ENCODE measurements around the gene DYSF. TPM values are rescaled to one million over a fixed set of nuclear protein-coding genes. Genes with fewer than 3 reads are reported as not detected.
A peak's percentile ranks its signal among the peaks of the same experiment; 100 is the strongest.

The DYSF gene
- total RNA-seq, 1 donor from 2014 or later, result 112 TPM

- H3K27me3 Mint-ChIP-seq (ENCODE audit: low read depth), result no peaks in the 10 kb centered on the region
- H3K27ac Mint-ChIP-seq (ENCODE audit: unreplicated experiment), result no peak overlapping the region
- DNase-seq (ENCODE audit: low spot score), result peak; percentile 32
- H3K36me3 Mint-ChIP-seq (ENCODE audit: low read depth), result peaks cover 18% of the 10 kb centered on the region
- H3K4me1 Mint-ChIP-seq (ENCODE audit: low read depth), result no peaks in the 10 kb centered on the region
- H3K9me3 Mint-ChIP-seq (ENCODE audit: low read depth), result no peaks in the 10 kb centered on the region
- H3K4me3 Mint-ChIP-seq (ENCODE audit: unreplicated experiment), result no peak overlapping the region
- TF ChIP-seq CTCF (IDR thresholded peaks at IDR 0.05), result no peak
Measured at GRCh38 chr2:71604726-71605120, 151.4 kb downstream of the DYSF start.

GRCh38 chr2:71605173-71605641 lies 151.8 kb downstream of the DYSF start:
- no peak overlapping the region for H3K27ac Mint-ChIP-seq (ENCODE audit: unreplicated experiment)
- DNase-seq (ENCODE audit: low spot score), result peak; percentile 37
- H3K27me3 Mint-ChIP-seq (ENCODE audit: low read depth), result no peaks in the 10 kb centered on the region
- H3K4me3 Mint-ChIP-seq (ENCODE audit: unreplicated experiment), result no peak overlapping the region
- no peaks in the 10 kb centered on the region for H3K4me1 Mint-ChIP-seq (ENCODE audit: low read depth)
- H3K9me3 Mint-ChIP-seq (ENCODE audit: low read depth), result no peaks in the 10 kb centered on the region
- TF ChIP-seq CTCF (IDR thresholded peaks at IDR 0.05), result no peak
- peaks cover 17% of the 10 kb centered on the region for H3K36me3 Mint-ChIP-seq (ENCODE audit: low read depth)

- Mint-ChIP-seq H3K27ac (ENCODE audit: unreplicated experiment) (no peak overlapping the region), H3K4me1 (ENCODE audit: low read depth) (no peaks in the 10 kb centered on the region), H3K36me3 (ENCODE audit: low read depth) (peaks cover 17% of the 10 kb centered on the region), H3K4me3 (ENCODE audit: unreplicated experiment) (no peak overlapping the region), H3K9me3 (ENCODE audit: low read depth) (no peaks in the 10 kb centered on the region), H3K27me3 (ENCODE audit: low read depth) (no peaks in the 10 kb centered on the region)
- TF ChIP-seq CTCF (IDR thresholded peaks at IDR 0.05), result no peak
- DNase-seq (ENCODE audit: low spot score), result peak; percentile 28
Measured at GRCh38 chr2:71605781-71606241, 152.4 kb downstream of the DYSF start.

- TF ChIP-seq CTCF (IDR thresholded peaks at IDR 0.05), result no peak
- Mint-ChIP-seq H3K4me1 (ENCODE audit: low read depth) (no peaks in the 10 kb centered on the region), H3K27me3 (ENCODE audit: low read depth) (no peaks in the 10 kb centered on the region), H3K4me3 (ENCODE audit: unreplicated experiment) (no peak overlapping the region), H3K9me3 (ENCODE audit: low read depth) (no peaks in the 10 kb centered on the region), H3K36me3 (ENCODE audit: low read depth) (peaks cover 15% of the 10 kb centered on the region), H3K27ac (ENCODE audit: unreplicated experiment) (no peak overlapping the region)
- DNase-seq (ENCODE audit: low spot score), result no peak
Measured at GRCh38 chr2:71606244-71606643, 152.9 kb downstream of the DYSF start.

- H3K4me1 Mint-ChIP-seq (ENCODE audit: low read depth), result no peaks in the 10 kb centered on the region
- no peak overlapping the region for H3K27ac Mint-ChIP-seq (ENCODE audit: unreplicated experiment)
- H3K4me3 Mint-ChIP-seq (ENCODE audit: unreplicated experiment), result no peak overlapping the region
- no peaks in the 10 kb centered on the region for H3K9me3 Mint-ChIP-seq (ENCODE audit: low read depth)
- no peaks in the 10 kb centered on the region for H3K27me3 Mint-ChIP-seq (ENCODE audit: low read depth)
- H3K36me3 Mint-ChIP-seq (ENCODE audit: low read depth), result peaks cover 11% of the 10 kb centered on the region
- peak; percentile 60 for DNase-seq (ENCODE audit: low spot score)
- no peak for TF ChIP-seq CTCF (IDR thresholded peaks at IDR 0.05)
Measured at GRCh38 chr2:71607151-71607889, 154.0 kb downstream of the DYSF start.
